GM19395 (cell line): Measurements from ENCODE around the gene AFG3L2.
"Not testable (repeated sequence)": the region's sequence is repeated elsewhere in the genome, so short reads cannot be mapped to it uniquely, and the experiment has no call there.

Source experiments
- ATAC-seq: cut with Tn5 transposase; IDR thresholded peaks from one replicate; pipeline ENCODE4 v1.9.1; 2021; ENCODE audit warnings: mild to moderate bottlenecking, moderate library complexity; ENCODE audit not compliant: unreplicated experiment

Gene AFG3L2

GRCh38 chr18:12376754-12377555, at the start of gene AFG3L2:
Gene AFG3L2, minus strand, starts transcription at chr18:12377227. Its CDS starts 145 bp downstream, at chr18:12377082.
- peak; percentile 85 for ATAC-seq

DNA sequence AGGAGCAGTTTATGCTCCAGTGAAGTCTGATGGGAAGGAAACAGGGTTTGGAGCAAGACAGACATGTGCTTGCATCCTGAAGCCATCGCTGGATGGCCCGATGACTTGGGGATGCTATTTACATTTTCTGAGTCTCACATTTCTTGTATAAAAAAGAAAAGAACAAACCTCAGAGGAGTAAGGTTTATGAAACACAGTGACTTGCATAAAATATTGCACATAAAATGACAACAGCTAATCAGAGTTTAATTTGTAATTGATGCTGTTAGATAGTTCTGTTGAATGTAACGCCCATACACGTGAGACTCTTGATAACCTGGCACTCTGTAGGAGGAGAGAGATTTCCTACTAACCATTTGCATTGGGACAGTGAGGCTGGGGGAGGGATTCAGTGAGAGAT, 47.2 kb upstream of the AFG3L2 start:
- no peak for ATAC-seq

DNA sequence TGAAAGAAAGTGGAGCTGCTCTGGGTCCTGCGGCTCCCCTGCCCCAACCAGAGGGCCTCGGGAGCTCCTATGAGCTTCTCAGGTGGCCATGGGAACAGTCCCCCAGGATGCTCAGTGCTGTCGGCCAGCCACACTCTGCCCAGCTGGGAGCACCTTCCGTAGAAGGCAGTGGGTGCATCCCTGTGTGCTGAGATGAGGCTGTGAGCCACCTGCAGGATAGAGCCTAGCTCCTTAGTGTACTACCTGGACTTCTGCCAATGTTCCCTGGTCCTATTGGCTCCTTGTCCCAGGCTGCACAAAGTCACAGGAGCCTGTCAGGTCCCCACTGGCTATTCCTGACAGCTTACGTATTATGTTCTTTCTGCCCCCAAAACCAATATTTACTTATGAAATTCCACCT, 46.8 kb upstream of the AFG3L2 start:
- no peak for ATAC-seq

DNA sequence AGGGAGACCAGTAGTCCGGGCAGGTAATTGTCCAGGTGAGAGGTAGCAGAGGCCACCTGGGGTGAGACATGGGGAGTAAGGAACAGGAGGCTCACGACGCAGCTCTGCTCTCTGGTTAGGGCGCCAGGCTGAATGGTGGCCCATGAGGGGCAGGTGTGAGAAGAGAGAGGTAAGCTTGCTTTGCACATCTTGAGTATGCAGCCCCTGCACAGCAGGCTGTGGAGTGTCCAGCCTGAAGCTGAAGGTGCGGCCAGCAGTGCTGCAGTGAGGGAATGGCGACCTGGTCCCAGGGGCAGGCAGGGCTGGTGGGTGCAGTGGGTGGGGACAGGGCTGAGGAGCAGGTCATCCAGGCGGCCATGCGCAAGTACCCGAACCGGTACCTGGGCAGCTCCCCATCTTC, 46.4 kb upstream of the AFG3L2 start:
- ATAC-seq: no peak

DNA sequence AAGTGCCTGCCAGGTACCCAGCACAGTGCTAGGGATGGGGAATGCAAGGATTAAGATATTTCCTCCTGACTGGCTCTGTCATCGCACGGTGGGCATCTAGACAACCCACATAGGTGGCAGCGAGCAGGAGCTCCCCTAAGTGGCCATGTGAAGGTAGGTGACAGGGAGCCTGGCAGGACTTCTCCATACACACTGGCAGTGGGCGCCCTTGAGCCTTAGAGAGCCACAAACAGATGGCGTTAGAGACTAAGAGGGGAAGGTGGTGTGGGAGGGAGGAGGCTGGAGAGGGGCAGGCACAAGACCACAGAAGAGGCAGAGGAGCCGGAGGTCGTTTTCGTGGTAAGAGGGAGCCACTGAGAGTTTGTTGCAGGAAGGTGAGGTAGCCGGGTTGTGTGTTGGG, 45.9 kb upstream of the AFG3L2 start:
- no peak for ATAC-seq

- ATAC-seq: no peak
Observed at GRCh38 chr18:12421732-12422131, 44.7 kb upstream of the AFG3L2 start.

GRCh38 chr18:12420821-12421421, 43.9 kb upstream of the AFG3L2 start:
- ATAC-seq: no peak

- no peak for ATAC-seq
Observed at GRCh38 chr18:12417687-12418086, 40.7 kb upstream of the AFG3L2 start.

GRCh38 chr18:12416098-12416729, 39.2 kb upstream of the AFG3L2 start:
- no peak for ATAC-seq

DNA sequence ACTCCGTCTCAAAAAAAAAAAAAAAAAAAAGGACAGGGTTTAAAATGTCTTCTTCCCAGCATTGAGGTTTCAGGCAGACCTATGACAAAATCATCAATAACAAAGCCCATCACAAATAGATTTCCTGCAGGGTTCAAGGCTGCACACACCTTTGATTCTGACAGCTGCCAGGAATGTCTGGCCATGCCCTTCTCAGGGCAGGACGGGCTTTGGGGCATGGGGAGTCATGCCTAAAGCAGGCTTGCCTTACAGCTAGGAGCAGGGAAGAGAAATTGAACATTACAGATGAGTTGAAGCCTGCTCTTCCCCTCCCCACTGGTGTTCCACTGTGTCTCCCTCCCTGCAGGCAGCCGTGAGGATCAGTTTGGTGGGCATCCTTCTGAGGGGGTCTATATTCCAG, 34.4 kb upstream of the AFG3L2 start:
- no peak for ATAC-seq

- ATAC-seq: not testable (repeated sequence)
Observed at GRCh38 chr18:12410747-12411146, 33.7 kb upstream of the AFG3L2 start.

- ATAC-seq: no peak
Observed at GRCh38 chr18:12410081-12410481, 33.1 kb upstream of the AFG3L2 start.

DNA sequence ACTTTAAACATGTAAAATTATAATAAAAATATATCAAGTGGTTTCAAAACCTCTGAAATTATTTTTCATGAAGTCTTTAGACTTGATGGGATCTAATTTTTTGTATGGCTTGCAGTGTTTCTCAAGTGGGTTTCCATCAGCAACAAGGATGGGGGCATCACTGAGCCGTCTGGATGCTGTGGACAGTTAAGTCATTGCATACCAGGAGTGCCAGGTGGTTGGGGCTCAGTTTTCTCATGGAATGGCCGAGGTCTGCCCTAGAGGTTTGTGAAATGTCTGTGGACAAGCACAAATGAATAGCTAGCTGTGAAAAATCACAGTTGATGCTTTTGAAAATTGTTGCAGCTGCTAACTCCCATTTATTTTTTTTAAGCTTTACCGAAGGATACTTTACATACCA, 32.4 kb upstream of the AFG3L2 start:
- ATAC-seq: no peak

DNA sequence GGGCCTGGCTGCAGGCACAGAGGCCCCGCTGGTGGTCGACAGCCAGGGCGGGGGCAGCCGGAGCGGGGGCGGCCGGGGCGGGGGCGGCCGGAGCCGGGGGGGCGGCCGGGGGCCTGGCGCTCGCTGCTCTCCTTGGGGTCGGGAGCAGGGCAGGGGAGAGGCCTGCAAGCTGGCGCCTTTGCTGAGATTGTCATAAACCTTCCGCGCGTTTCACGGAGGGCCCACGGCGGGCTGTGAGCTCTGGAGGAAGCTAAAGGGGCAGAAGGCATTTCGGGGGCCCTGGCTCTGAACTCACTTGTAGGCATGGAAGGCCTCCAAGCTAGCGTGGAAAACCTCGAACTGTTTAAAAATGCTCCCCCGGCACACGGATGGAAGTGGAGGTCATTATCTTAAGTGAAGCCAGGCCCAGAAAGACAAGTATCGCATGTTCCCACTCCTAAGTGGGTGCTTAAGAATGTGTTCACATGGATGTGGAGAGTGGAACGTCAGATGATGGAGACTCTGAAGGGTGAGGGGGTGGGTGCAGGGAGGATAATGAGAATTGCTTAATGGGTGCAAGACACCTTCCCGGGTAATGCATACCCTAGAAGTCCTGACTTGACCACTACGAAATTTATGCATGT, 31.3 kb upstream of the AFG3L2 start:
- ATAC-seq: no peak

DNA sequence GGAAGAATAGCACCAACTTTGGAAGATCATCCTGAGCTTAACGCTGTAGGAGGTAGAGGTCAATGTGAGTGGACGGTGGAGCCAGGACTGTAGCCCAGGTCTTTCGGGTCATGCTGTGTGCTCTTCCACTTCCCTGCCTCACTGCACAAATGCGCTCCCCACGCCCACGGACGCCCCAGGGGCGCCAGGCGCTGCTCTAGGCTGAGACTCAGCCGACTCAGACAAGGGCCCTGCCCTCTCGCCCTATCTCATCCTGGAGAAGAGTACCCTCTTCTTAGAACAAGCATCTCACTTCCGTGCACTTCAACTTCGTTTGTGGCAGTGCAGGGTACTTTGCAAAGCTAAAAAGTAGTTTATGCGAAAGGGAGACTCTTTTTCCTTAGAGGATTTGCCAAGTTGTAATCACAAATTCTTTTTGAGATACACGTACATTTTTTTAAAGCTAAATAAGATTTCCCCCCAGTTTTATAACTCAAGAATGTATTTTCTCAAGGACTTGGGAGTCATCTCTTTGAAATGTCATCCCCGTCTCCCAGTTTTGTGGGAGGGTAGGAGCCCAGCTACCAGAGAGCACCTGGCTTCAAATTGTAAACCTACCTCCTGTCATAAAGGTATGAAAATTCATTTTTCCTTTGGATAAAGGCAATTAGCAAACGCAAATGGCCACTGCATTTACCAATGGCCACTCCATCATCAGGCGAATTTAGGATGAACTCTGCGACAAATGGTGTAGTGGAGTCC, 29.5 kb upstream of the AFG3L2 start:
- ATAC-seq: no peak

DNA sequence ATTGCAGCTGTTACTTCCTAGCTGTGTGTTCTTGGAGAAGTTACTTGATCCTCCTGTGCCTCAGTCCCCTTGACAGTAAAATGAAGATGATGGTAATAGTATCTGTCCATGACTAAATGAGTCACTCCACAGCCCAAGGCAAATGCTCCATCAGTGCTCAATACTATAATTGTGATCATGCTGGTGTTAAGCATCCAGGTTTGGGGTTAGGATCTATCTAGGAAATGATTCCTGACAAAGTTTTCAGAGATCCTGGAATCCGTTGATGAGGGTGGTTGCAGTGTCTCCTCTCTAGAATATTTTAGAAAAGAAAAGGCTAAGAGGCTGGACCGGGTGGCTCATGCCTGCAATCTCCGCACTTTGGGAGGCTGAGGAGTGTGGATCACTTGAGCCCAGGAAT, 28.0 kb upstream of the AFG3L2 start:
- no peak for ATAC-seq

DNA sequence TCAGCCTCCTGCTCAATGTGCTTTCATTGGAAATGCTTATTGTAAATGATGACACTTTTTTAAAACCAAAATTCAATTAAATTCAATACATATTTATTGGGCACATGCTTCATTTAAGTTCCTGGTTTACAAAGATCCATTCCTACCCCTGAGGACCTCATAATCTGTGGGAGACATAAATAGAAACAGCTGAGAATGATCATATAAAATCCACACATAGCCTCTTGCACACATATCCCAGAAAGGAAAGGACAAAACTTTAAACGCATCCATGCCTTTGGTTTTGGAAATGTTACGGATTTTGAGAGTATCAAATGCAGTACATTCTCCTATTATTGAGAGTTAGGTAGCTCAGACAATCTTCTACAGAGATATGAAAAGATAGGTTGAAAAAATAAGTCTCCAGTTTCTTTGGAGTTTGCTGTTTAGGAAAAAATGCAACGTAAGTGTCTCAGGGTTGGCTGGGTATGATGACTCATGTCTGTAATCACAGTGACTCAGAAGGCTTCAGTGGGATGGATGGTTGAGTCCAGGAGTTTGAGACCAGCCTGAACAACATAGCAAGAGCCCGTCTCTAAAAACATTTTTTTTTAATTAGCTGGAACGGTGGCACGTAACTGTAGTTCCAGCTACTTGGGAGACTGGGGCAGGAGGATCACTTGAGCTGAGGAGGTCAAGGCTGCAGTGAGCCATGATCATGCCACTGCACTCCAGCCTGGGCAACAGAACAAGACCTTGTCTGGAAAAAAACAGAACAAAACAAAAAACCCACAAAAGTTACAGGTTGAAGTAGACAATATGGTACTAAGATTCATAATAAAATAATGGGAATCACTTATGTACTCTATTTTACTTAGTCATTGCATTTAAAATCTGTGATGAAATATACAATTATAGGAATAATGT, 26.8 kb upstream of the AFG3L2 start:
- ATAC-seq: no peak

- ATAC-seq: no peak
Observed at GRCh38 chr18:12401881-12402280, 24.9 kb upstream of the AFG3L2 start.

DNA sequence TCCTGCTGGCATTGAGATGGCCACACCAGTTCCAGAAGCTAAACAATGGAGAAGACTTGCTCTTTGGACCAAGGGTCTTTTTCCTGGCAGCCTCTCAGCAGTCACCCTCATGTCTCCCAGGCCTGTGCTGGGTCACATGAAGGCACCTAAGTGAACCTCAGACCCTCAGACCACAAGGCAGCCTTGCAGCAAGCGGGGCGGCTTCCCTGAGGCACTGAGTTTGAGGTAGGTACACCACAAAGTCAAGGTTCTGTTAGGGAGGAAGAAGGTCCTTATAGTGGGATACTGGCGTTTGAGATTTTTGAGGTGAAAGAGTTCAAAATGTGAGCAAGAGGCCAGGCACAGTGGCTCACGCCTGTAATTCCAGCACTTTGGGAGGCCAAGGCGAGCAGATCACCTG, 22.2 kb upstream of the AFG3L2 start:
- no peak for ATAC-seq

GRCh38 chr18:12398625-12399024, 21.6 kb upstream of the AFG3L2 start:
- ATAC-seq: no peak
